GM12878 (cell line): ENCODE measurements around the gene KCNK7.
A peak's percentile ranks its signal among the peaks of the same experiment; 100 is the strongest.

Source experiments
- BHLHE40 ChIP-seq, 2 experiments: fragments of 450-650 bp in 1 of 2; IDR thresholded peaks; 2 replicates each; pipeline ENCODE4 v1.6.1; 2011 to 2017; ENCODE audit warnings: low read depth in 2 of 2, borderline replicate concordance in 1 of 2, improper control_type of control experiment in 1 of 2, low read length in 1 of 2, mild to moderate bottlenecking in 1 of 2
- CTCF ChIP-seq, 3 experiments: IDR thresholded peaks in 2 of 3; conservative IDR thresholded peaks in 1 of 3; 2 replicates each; pipeline ENCODE4 v1.5.1; 2011; ENCODE audit warnings: low read depth in 3 of 3, low read length in 3 of 3, mild to moderate bottlenecking in 3 of 3, control low read depth in 2 of 3, moderate library complexity in 2 of 3, inconsistent platforms in 1 of 3, mixed read lengths in 1 of 3; ENCODE audit not compliant: control insufficient read depth in 2 of 3, insufficient read depth in 1 of 3; ENCODE audit errors: extremely low read depth in 1 of 3
- EP300 ChIP-seq, 2 experiments: fragments of 150-350 bp in 1 of 2; IDR thresholded peaks; 2 replicates each; pipeline ENCODE4 v1.6.1; 2011 to 2012; ENCODE audit warnings: low read depth in 2 of 2, low read length in 2 of 2, borderline replicate concordance in 1 of 2, improper control_type of control experiment in 1 of 2, inconsistent platforms in 1 of 2; ENCODE audit not compliant: control insufficient read depth in 1 of 2
- FOXK2 ChIP-seq: fragments of 450-650 bp; IDR thresholded peaks from 2 replicates; pipeline ENCODE4 v1.6.1; 2017; ENCODE audit warnings: mild to moderate bottlenecking, moderate library complexity
- GABPA ChIP-seq: IDR thresholded peaks from 2 replicates; pipeline ENCODE4 v1.6.1; 2014; ENCODE audit warnings: antibody characterized with exemption, low read depth, mild to moderate bottlenecking, inconsistent platforms
- MAX ChIP-seq: IDR thresholded peaks from 2 replicates; pipeline ENCODE4 v1.6.1; 2012; ENCODE audit warnings: low read depth, low read length, improper control_type of control experiment
- MYC ChIP-seq: IDR thresholded peaks from 2 replicates; pipeline ENCODE4 v1.6.1; 2011; ENCODE audit warnings: mild to moderate bottlenecking, low read length, moderate library complexity, inconsistent platforms; ENCODE audit not compliant: insufficient read depth, insufficient replicate concordance, insufficient read length, severe bottlenecking
- NFIC ChIP-seq: IDR thresholded peaks from 2 replicates; pipeline ENCODE4 v1.6.1; 2012; ENCODE audit warnings: low read depth, mild to moderate bottlenecking, inconsistent platforms, low read length, moderate library complexity
- POLR2A ChIP-seq: IDR thresholded peaks from 2 replicates; pipeline ENCODE4 v1.6.1; 2011; ENCODE audit warnings: low read depth, mild to moderate bottlenecking, low read length
- REST ChIP-seq: IDR thresholded peaks from 2 replicates; pipeline ENCODE4 v1.6.1; 2012; ENCODE audit warnings: mild to moderate bottlenecking, low read depth, low read length
- TCF12 ChIP-seq: IDR thresholded peaks from 2 replicates; pipeline ENCODE4 v1.6.1; 2011; ENCODE audit warnings: low read depth, mild to moderate bottlenecking, low read length
- USF1 ChIP-seq: IDR thresholded peaks from 2 replicates; pipeline ENCODE4 v1.6.1; 2011; ENCODE audit warnings: borderline replicate concordance, low read depth, mild to moderate bottlenecking, moderate library complexity, mixed read lengths, low read length; ENCODE audit not compliant: insufficient read depth; ENCODE audit errors: extremely low read length

GRCh38 chr11:65630215-65630614 lies 34.6 kb upstream of the KCNK7 start:
- TF ChIP-seq EP300 (IDR thresholded peaks at IDR 0.05; ENCODE audit: borderline replicate concordance in 1 of 2, control insufficient read depth in 1 of 2, low read depth in 2 of 2, low read length in 2 of 2) = no peak
- no peak for TF ChIP-seq USF1
- TF ChIP-seq CTCF (IDR thresholded peaks at IDR 0.05 in 2 of 3, conservative IDR thresholded peaks at IDR 0.05 in 1 of 3; ENCODE audit: control insufficient read depth in 2 of 3, extremely low read depth in 1 of 3, insufficient read depth in 1 of 3, low read depth in 3 of 3, low read length in 3 of 3) = no peak
- no peak for TF ChIP-seq MYC
- no peak for TF ChIP-seq MAX
- TF ChIP-seq NFIC = no peak
- 0 out of 2 replicates have a peak, but pooled peaks have one; percentile 42 for TF ChIP-seq POLR2A
- no peak for TF ChIP-seq FOXK2
- no peak for TF ChIP-seq REST
- TF ChIP-seq TCF12 = no peak
- TF ChIP-seq BHLHE40 (IDR thresholded peaks at IDR 0.05; ENCODE audit: borderline replicate concordance in 1 of 2, low read depth in 2 of 2, low read length in 1 of 2) = no peak
- TF ChIP-seq GABPA = no peak
